Measurements from ENCODE around the gene ATP1A1. TPM values are rescaled to one million over a fixed set of nuclear protein-coding genes. Genes with fewer than 3 reads are reported as not detected.

The ATP1A1 gene
- total RNA-seq, 1 experiment from 2014 or later = 239 TPM

- no CpG with 5 or more reads among the region's 1 CpG for WGBS (ENCODE audit: extremely low coverage, insufficient read length, low lambda C conversion rate)
Measured at GRCh38 chr1:116345011-116345410, 28.0 kb upstream of the ATP1A1 start.

More at GRCh38 chr1:116345011-116345410, 28.0 kb upstream of the ATP1A1 start:
- Histone ChIP-seq H2BK5ac (ENCODE audit: insufficient read length, low read length) (no peak overlapping the region), H3K9ac (ENCODE audit: extremely low read depth, insufficient read length, low read length) (no peak overlapping the region), H3K79me1 (ENCODE audit: insufficient read depth, low read depth, low read length, poor library complexity, severe bottlenecking) (no peaks in the 10 kb centered on the region), H2BK20ac (ENCODE audit: low read depth, low read length, poor library complexity, severe bottlenecking) (no peak overlapping the region), H3K18ac (ENCODE audit: insufficient read length, low read depth, low read length) (no peak overlapping the region), H3K4ac (ENCODE audit: low read depth, low read length) (no peak overlapping the region), H3K56ac (ENCODE audit: insufficient read length, low read depth, low read length) (no peak overlapping the region), H3T11ph (ENCODE audit: low read length) (no peak overlapping the region), H3K9me3 (ENCODE audit: control insufficient read depth, low read depth, low read length) (no peaks in the 10 kb centered on the region), H2AFZ (ENCODE audit: low read length) (no peak overlapping the region), H4K8ac (replicated peaks; ENCODE audit: insufficient read length, low read depth, low read length) (no peak overlapping the region), H4K5ac (ENCODE audit: insufficient read length, low read depth, low read length) (no peak overlapping the region), H3K27me3 (ENCODE audit: insufficient read depth, low read length) (no peaks in the 10 kb centered on the region), H2AK5ac (ENCODE audit: insufficient read length, low read length) (no peak overlapping the region), H3K27ac (ENCODE audit: insufficient read length, low read depth, low read length) (no peak overlapping the region), H3K14ac (ENCODE audit: insufficient read depth, low read length) (no peak overlapping the region), H3K4me2 (ENCODE audit: insufficient read depth, insufficient read length, low read length) (no peak overlapping the region), H4K91ac (ENCODE audit: insufficient read length, low read depth, low read length) (no peak overlapping the region), H2BK15ac (ENCODE audit: low read depth, low read length) (no peak overlapping the region), H3K23me2 (ENCODE audit: insufficient read length, low read depth, low read length, poor library complexity, severe bottlenecking) (no peaks in the 10 kb centered on the region), H3K4me1 (ENCODE audit: insufficient read depth, low read length) (peaks cover 4% of the 10 kb centered on the region; the same call in 1 of the 2 replicates), H2BK12ac (ENCODE audit: insufficient read length, low read depth, low read length) (no peak overlapping the region), H3K79me2 (ENCODE audit: insufficient read depth, low read length) (no peaks in the 10 kb centered on the region), H2BK120ac (ENCODE audit: low read depth, low read length, poor library complexity, severe bottlenecking) (no peak overlapping the region), H3K23ac (ENCODE audit: insufficient read length, low read depth, low read length) (no peak overlapping the region), H4K20me1 (ENCODE audit: control insufficient read depth, insufficient read depth, insufficient read length) (no peaks in the 10 kb centered on the region)
- H3K4me3 Mint-ChIP-seq = no peak overlapping the region
- no peaks in the 10 kb centered on the region for H3K9me3 Mint-ChIP-seq
- DNase-seq = no peak
- TF ChIP-seq CTCF (conservative IDR thresholded peaks at IDR 0.05) = no peak
- no peak overlapping the region; a peak in 1 of 7 replicates for H3K27ac Mint-ChIP-seq
- H3K36me3 Mint-ChIP-seq (ENCODE audit: insufficient read depth in 1 of 3, low read depth in 3 of 3) = no peaks in the 10 kb centered on the region
- peaks cover 22 to 29% of the 10 kb centered on the region in 2 experiments for H3K4me1 Mint-ChIP-seq
- H3K27me3 Mint-ChIP-seq (ENCODE audit: low read depth) = no peaks in the 10 kb centered on the region

All from H9 (cell line).